ENCODE results near the gene CFAP107.

CFAP107 gene

DNA sequence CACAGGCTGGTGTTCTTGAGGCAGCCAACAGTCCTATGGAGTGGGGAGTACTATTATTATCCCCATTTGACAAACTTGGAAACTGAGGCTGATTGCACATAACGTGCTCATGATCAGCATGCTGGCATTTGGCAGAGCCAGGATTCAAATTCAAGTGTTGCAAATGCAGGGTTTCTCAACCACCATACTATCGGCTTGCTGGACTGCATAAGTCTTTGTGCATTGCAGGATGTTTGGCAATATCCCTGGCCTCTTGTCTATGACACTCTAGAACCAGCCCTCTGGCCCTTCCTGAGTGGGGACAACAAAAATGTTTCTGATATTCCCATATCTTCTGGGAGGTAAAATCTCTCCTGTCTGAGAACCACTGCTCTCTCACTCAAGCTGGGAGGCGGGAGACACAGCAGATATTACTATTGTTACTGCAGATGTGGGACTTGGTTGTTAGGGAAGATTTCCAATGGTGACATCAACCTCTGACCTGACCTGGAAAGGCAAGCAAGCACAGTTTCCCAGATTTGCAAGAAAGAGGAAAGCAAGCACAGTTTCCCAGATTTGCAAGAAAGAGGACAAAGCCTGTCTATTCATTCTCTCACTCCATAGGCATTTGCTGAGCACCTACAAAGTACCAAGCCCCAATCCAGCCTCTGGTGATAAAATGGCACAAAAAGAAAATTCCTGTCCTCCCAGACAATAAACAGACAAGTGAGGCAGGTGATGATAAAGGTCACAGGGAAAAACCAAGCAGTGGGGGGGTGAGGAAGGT, 31.1 kb upstream of the CFAP107 start:
- TF ChIP-seq POLR2AphosphoS5 (IDR thresholded peaks at IDR 0.05; ENCODE audit: low read depth, low read length): no peak
- no peak for TF ChIP-seq SIN3A (IDR thresholded peaks at IDR 0.05; ENCODE audit: borderline replicate concordance, insufficient read depth, low read length)

- TF ChIP-seq FOXP2 (optimal IDR thresholded peaks at IDR 0.05; ENCODE audit: borderline replicate concordance, extremely low read depth, extremely low read length, insufficient read depth) (no peak), SIN3A (IDR thresholded peaks at IDR 0.05; ENCODE audit: borderline replicate concordance, insufficient read depth, low read length) (no peak), POLR2AphosphoS5 (IDR thresholded peaks at IDR 0.05; ENCODE audit: low read depth, low read length) (no peak), TAF1 (IDR thresholded peaks at IDR 0.05; ENCODE audit: borderline replicate concordance, insufficient read depth, low read length) (no peak)
- TF ChIP-seq, protein P1, sequence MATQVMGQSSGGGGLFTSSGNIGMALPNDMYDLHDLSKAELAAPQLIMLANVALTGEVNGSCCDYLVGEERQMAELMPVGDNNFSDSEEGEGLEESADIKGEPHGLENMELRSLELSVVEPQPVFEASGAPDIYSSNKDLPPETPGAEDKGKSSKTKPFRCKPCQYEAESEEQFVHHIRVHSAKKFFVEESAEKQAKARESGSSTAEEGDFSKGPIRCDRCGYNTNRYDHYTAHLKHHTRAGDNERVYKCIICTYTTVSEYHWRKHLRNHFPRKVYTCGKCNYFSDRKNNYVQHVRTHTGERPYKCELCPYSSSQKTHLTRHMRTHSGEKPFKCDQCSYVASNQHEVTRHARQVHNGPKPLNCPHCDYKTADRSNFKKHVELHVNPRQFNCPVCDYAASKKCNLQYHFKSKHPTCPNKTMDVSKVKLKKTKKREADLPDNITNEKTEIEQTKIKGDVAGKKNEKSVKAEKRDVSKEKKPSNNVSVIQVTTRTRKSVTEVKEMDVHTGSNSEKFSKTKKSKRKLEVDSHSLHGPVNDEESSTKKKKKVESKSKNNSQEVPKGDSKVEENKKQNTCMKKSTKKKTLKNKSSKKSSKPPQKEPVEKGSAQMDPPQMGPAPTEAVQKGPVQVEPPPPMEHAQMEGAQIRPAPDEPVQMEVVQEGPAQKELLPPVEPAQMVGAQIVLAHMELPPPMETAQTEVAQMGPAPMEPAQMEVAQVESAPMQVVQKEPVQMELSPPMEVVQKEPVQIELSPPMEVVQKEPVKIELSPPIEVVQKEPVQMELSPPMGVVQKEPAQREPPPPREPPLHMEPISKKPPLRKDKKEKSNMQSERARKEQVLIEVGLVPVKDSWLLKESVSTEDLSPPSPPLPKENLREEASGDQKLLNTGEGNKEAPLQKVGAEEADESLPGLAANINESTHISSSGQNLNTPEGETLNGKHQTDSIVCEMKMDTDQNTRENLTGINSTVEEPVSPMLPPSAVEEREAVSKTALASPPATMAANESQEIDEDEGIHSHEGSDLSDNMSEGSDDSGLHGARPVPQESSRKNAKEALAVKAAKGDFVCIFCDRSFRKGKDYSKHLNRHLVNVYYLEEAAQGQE (IDR thresholded peaks at IDR 0.05; ENCODE audit: insufficient read depth in 1 of 2, low read depth in 2 of 2, low read length in 2 of 2): no peak
Observed at GRCh38 chr1:12715896-12716437, 30.0 kb upstream of the CFAP107 start, which contains the start of gene AADACL3. AADACL3 (plus strand) TSS chr1:12716110; CDS start chr1:12716177, 67 bp downstream.

GRCh38 chr1:12717301-12717838, 28.6 kb upstream of the CFAP107 start:
- TF ChIP-seq SIN3A (IDR thresholded peaks at IDR 0.05; ENCODE audit: borderline replicate concordance, insufficient read depth, low read length): no peak
- TF ChIP-seq, protein P1 (IDR thresholded peaks at IDR 0.05; ENCODE audit: insufficient read depth in 1 of 2, low read depth in 2 of 2, low read length in 2 of 2): no peak
- TF ChIP-seq TAF1 (IDR thresholded peaks at IDR 0.05; ENCODE audit: borderline replicate concordance, insufficient read depth, low read length): no peak
- TF ChIP-seq FOXP2 (optimal IDR thresholded peaks at IDR 0.05; ENCODE audit: borderline replicate concordance, extremely low read depth, extremely low read length, insufficient read depth): no peak
- TF ChIP-seq POLR2AphosphoS5 (IDR thresholded peaks at IDR 0.05; ENCODE audit: low read depth, low read length): no peak

DNA sequence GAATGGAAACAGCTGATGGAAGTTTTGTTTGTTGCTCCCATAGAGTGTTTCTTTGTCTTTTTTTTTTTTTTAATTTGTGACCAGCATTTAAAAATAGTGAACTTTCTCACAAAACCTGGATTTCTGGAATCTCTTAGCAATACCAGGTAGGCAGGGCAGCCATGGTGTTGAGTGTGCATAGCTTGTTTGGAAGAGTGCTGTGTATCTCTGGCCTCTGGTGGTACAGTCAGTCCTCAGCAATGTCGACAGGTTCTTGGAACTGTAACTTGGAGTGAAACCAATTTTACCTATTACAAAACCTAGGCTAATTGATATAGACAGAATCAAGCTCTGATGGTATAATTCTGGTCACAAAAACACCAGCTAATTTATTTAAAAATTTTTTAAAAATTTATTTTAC, 23.4 kb upstream of the CFAP107 start:
- TF ChIP-seq POLR2AphosphoS5 (IDR thresholded peaks at IDR 0.05; ENCODE audit: low read depth, low read length) (no peak), SIN3A (IDR thresholded peaks at IDR 0.05; ENCODE audit: borderline replicate concordance, insufficient read depth, low read length) (no peak), TAF1 (IDR thresholded peaks at IDR 0.05; ENCODE audit: borderline replicate concordance, insufficient read depth, low read length) (no peak), FOXP2 (optimal IDR thresholded peaks at IDR 0.05; ENCODE audit: borderline replicate concordance, extremely low read depth, extremely low read length, insufficient read depth) (no peak)
- TF ChIP-seq, protein P1 (IDR thresholded peaks at IDR 0.05; ENCODE audit: insufficient read depth in 1 of 2, low read depth in 2 of 2, low read length in 2 of 2): no peak

DNA sequence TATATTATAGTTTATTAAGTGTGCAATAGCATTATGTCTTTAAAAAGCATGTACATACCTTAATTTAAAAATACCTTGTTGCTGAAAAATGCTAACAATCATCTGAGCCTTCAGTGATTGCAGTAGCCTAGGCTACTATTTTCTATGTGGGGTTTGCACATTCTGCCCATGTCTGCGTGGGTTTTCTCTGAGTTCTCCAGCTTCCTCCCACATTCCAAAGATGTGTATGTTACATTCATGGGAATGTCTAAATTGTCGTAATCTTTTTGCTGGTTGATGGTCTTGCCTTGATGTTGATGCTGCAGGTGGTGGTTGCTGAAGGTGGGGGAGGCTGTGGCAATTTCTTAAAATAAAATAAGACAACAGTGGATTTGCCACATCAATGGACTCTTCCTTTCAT, 17.6 kb upstream of the CFAP107 start:
- TF ChIP-seq TAF1 (IDR thresholded peaks at IDR 0.05; ENCODE audit: borderline replicate concordance, insufficient read depth, low read length): no peak
- TF ChIP-seq, protein P1 (IDR thresholded peaks at IDR 0.05; ENCODE audit: insufficient read depth in 1 of 2, low read depth in 2 of 2, low read length in 2 of 2): no peak
- TF ChIP-seq SIN3A (IDR thresholded peaks at IDR 0.05; ENCODE audit: borderline replicate concordance, insufficient read depth, low read length): no peak
- no peak for TF ChIP-seq FOXP2 (optimal IDR thresholded peaks at IDR 0.05; ENCODE audit: borderline replicate concordance, extremely low read depth, extremely low read length, insufficient read depth)
- TF ChIP-seq POLR2AphosphoS5 (IDR thresholded peaks at IDR 0.05; ENCODE audit: low read depth, low read length): no peak
